CD14-positive monocyte (primary cell): ENCODE measurements around the gene ATRN. TPM values are rescaled to one million over a fixed set of nuclear protein-coding genes. Genes with fewer than 3 reads are reported as not detected.

Experiments used
- DNase-seq, 3 donors: peaks; one replicate each; pipeline ENCODE4 v3.0.0-alpha.2; 2011 to 2022
- H2AFZ ChIP-seq: 2 replicates; pipeline ENCODE4 v1.6.0; 2012; ENCODE audit warnings: mild to moderate bottlenecking, low read depth, low read length, inconsistent platforms; ENCODE audit not compliant: insufficient read depth, poor library complexity, severe bottlenecking
- H3K27ac ChIP-seq, 2 donors: 1 replicate in 1 of 2; 2 replicates in 1 of 2; pipeline ENCODE4 v1.5.1; 2012 to 2013; ENCODE audit warnings: low read length in 2 of 2, control low read depth in 1 of 2, inconsistent platforms in 1 of 2, low read depth in 1 of 2, mild to moderate bottlenecking in 1 of 2
- H3K27me3 ChIP-seq, 2 donors: one replicate each; pipeline versions ENCODE4 v1.6.0 to v1.6.1; 2011 to 2013; ENCODE audit warnings: low read length in 2 of 2; ENCODE audit not compliant: control insufficient read depth in 2 of 2, insufficient read depth in 2 of 2
- H3K36me3 ChIP-seq, 2 donors: replicated peaks in 1 of 2; 1 replicate in 1 of 2; 2 replicates in 1 of 2; pipeline versions ENCODE4 v1.5.1 to v1.6.1; 2012 to 2013; ENCODE audit warnings: low read length in 2 of 2, control low read depth in 1 of 2, inconsistent platforms in 1 of 2, mild to moderate bottlenecking in 1 of 2; ENCODE audit not compliant: insufficient read depth in 2 of 2, control insufficient read depth in 1 of 2
- H3K4me1 ChIP-seq, 2 donors: 1 replicate in 1 of 2; 2 replicates in 1 of 2; pipeline versions ENCODE4 v1.5.1 to v1.6.1; 2012 to 2013; ENCODE audit warnings: low read length in 2 of 2, control low read depth in 1 of 2, inconsistent platforms in 1 of 2, mild to moderate bottlenecking in 1 of 2, moderate library complexity in 1 of 2; ENCODE audit not compliant: insufficient read depth in 2 of 2, control insufficient read depth in 1 of 2
- H3K4me2 ChIP-seq: replicated peaks from 2 replicates; pipeline ENCODE3; 2012; ENCODE audit warnings: low read length, moderate library complexity, mild to moderate bottlenecking; ENCODE audit not compliant: poor library complexity, severe bottlenecking; ENCODE audit errors: extremely low read depth
- H3K4me3 ChIP-seq, 3 experiments: fragments of 200-600 bp in 1 of 3; sonication (generic) in 1 of 3; replicated peaks in 1 of 3; 1 replicate in 2 of 3; 2 replicates in 1 of 3; pipeline ENCODE4 v1.5.1; 2011 to 2013; ENCODE audit warnings: low read length in 3 of 3, mild to moderate bottlenecking in 3 of 3, control low read depth in 2 of 3, low read depth in 2 of 3, inconsistent platforms in 1 of 3, moderate library complexity in 1 of 3
- H3K79me2 ChIP-seq: 2 replicates; pipeline ENCODE4 v1.6.0; 2012; ENCODE audit warnings: mild to moderate bottlenecking, control low read depth, inconsistent platforms, low read length, moderate library complexity; ENCODE audit not compliant: insufficient read depth
- H3K9ac ChIP-seq: 2 replicates; pipeline ENCODE4 v1.6.0; 2017; ENCODE audit warnings: low read length, mild to moderate bottlenecking; ENCODE audit not compliant: insufficient read depth, poor library complexity, severe bottlenecking
- H3K9me3 ChIP-seq, 2 donors: replicated peaks in 1 of 2; 1 replicate in 1 of 2; 2 replicates in 1 of 2; pipeline versions ENCODE4 v1.5.1 to v1.6.1; 2012 to 2013; ENCODE audit warnings: low read length in 2 of 2, control low read depth in 1 of 2; ENCODE audit not compliant: control insufficient read depth in 1 of 2, insufficient read depth in 1 of 2
- H4K20me1 ChIP-seq: 2 replicates; pipeline ENCODE4 v1.6.0; 2012; ENCODE audit warnings: mild to moderate bottlenecking, low read length, control low read depth, moderate library complexity; ENCODE audit not compliant: insufficient read depth
- H3K27ac Mint-ChIP-seq, 7 donors: one replicate each; pipeline ENCODE4 v1.8.0; 2020; ENCODE audit warnings: mild to moderate bottlenecking in 7 of 7, mixed read lengths in 7 of 7, moderate library complexity in 6 of 7, inconsistent platforms in 2 of 7
- H3K27me3 Mint-ChIP-seq, 3 donors: one replicate each; pipeline ENCODE4 v1.8.0; 2021 to 2022; ENCODE audit warnings: low read depth in 3 of 3, mild to moderate bottlenecking in 3 of 3, mixed read lengths in 3 of 3, moderate library complexity in 3 of 3, inconsistent platforms in 1 of 3
- H3K36me3 Mint-ChIP-seq, 2 donors: one replicate each; pipeline ENCODE4 v1.8.0; 2020; ENCODE audit warnings: mixed read lengths in 2 of 2, inconsistent platforms in 1 of 2, mild to moderate bottlenecking in 1 of 2
- H3K4me1 Mint-ChIP-seq: one replicate; pipeline ENCODE4 v1.8.0; 2020; ENCODE audit warnings: mild to moderate bottlenecking, mixed read lengths
- H3K4me3 Mint-ChIP-seq, 2 donors: one replicate each; pipeline ENCODE4 v1.8.0; 2020; ENCODE audit warnings: mild to moderate bottlenecking in 2 of 2, mixed read lengths in 2 of 2, moderate library complexity in 1 of 2
- H3K9me3 Mint-ChIP-seq, 7 donors: one replicate each; pipeline ENCODE4 v1.8.0; 2020 to 2022; ENCODE audit warnings: mixed read lengths in 7 of 7, mild to moderate bottlenecking in 6 of 7, moderate library complexity in 6 of 7, inconsistent platforms in 2 of 7
- WGBS: methylation state at CpG from one replicate; pipeline ENCODE4 v1.1.5; 2013; ENCODE audit warnings: missing lambda C conversion rate; ENCODE audit not compliant: insufficient coverage; 5-methylcytosine and 5-hydroxymethylcytosine counted together
- intact Hi-C, 2 donors: fragments of 100-400 bp; cut with micrococcal nuclease; formaldehyde crosslinking; loops; one replicate each; pipeline versions ENCODE4 v1.15.0 to v1.15.1; 2023
- polyA plus RNA-seq, 3 donors: library from polyadenylated mRNA; depleted of rRNA in 1 of 3; unstranded in 2 of 3; stranded (reverse) in 1 of 3; fragments of 300-500 nt in 2 of 3; fragments of >200 nt in 1 of 3; fragmentation: Illumina TruSeq in 2 of 3; gene quantifications; 1 replicate in 2 of 3; 2 replicates in 1 of 3; pipeline ENCODE4 v1.2.3, GENCODE V29; 2012 to 2021
- TF ChIP-seq, protein P1 (sequence below): fragments of 200-600 bp; IDR thresholded peaks from one replicate; pipeline ENCODE4 v1.8.0; 2022; ENCODE audit warnings: antibody characterized with exemption, mild to moderate bottlenecking

Gene ATRN
- polyA plus RNA-seq, 3 donors: 10.2 to 17.4 (median 11.5) TPM

- Mint-ChIP-seq H3K4me3 (no peak overlapping the region), H3K27me3 (peaks cover 0 to 1% (median 0%) of the 10 kb centered on the region in 3 donors), H3K27ac (no peak overlapping the region), H3K9me3 (no peaks in the 10 kb centered on the region), H3K4me1 (peaks cover 15% of the 10 kb centered on the region), H3K36me3 (peaks cover 41 to 46% of the 10 kb centered on the region in 2 donors)
- H4K20me1 ChIP-seq: no peaks in the 10 kb centered on the region
- peaks cover 29 to 78% of the 10 kb centered on the region in 2 donors for H3K36me3 ChIP-seq
- H3K4me1 ChIP-seq: peaks cover 9 to 19% of the 10 kb centered on the region in 2 donors
- TF ChIP-seq, protein P1, sequence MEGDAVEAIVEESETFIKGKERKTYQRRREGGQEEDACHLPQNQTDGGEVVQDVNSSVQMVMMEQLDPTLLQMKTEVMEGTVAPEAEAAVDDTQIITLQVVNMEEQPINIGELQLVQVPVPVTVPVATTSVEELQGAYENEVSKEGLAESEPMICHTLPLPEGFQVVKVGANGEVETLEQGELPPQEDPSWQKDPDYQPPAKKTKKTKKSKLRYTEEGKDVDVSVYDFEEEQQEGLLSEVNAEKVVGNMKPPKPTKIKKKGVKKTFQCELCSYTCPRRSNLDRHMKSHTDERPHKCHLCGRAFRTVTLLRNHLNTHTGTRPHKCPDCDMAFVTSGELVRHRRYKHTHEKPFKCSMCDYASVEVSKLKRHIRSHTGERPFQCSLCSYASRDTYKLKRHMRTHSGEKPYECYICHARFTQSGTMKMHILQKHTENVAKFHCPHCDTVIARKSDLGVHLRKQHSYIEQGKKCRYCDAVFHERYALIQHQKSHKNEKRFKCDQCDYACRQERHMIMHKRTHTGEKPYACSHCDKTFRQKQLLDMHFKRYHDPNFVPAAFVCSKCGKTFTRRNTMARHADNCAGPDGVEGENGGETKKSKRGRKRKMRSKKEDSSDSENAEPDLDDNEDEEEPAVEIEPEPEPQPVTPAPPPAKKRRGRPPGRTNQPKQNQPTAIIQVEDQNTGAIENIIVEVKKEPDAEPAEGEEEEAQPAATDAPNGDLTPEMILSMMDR: peak; percentile 89
- DNase-seq: peak in 2 of 3 donors; percentile 7 to 9
- WGBS: 100% methylated on average over 1 of the region's 4 CpGs
- H2AFZ ChIP-seq: no peak overlapping the region
- H3K27ac ChIP-seq: no peak overlapping the region
- no peaks in the 10 kb centered on the region for H3K27me3 ChIP-seq
- H3K4me3 ChIP-seq: no peak overlapping the region
- H3K79me2 ChIP-seq: peaks cover 3% of the 10 kb centered on the region
- H3K9me3 ChIP-seq: no peaks in the 10 kb centered on the region
- H3K4me2 ChIP-seq: no peak overlapping the region
- no peak overlapping the region for H3K9ac ChIP-seq
- intact Hi-C loops: no loop called here
Measured at GRCh38 chr20:3563548-3564177, 92.8 kb downstream of the ATRN start.

GRCh38 chr20:3565851-3566250 is 95.0 kb downstream of the ATRN start:
- Histone ChIP-seq H3K79me2 (no peaks in the 10 kb centered on the region), H3K27me3 (no peaks in the 10 kb centered on the region), H3K9me3 (no peaks in the 10 kb centered on the region), H3K36me3 (peaks cover 29 to 87% of the 10 kb centered on the region in 2 donors), H3K4me3 (no peak overlapping the region), H2AFZ (no peak overlapping the region), H3K4me1 (no peaks in the 10 kb centered on the region), H3K9ac (no peak overlapping the region), H3K4me2 (no peak overlapping the region), H3K27ac (no peak overlapping the region), H4K20me1 (no peaks in the 10 kb centered on the region)
- DNase-seq: no peak
- H3K36me3 Mint-ChIP-seq: peaks cover 46 to 48% of the 10 kb centered on the region in 2 donors
- TF ChIP-seq, protein P1: no peak
- peaks cover 0 to 1% (median 0%) of the 10 kb centered on the region in 3 donors for H3K27me3 Mint-ChIP-seq
- intact Hi-C loops: no loop called here
- WGBS: 95% methylated on average over 2 of the region's 2 CpGs
- no peak overlapping the region for H3K4me3 Mint-ChIP-seq
- no peaks in the 10 kb centered on the region for H3K4me1 Mint-ChIP-seq
- H3K9me3 Mint-ChIP-seq: no peaks in the 10 kb centered on the region
- no peak overlapping the region for H3K27ac Mint-ChIP-seq
